Measurements from ENCODE around the gene POFUT1.
A peak's percentile ranks its signal among the peaks of the same experiment; 100 is the strongest.

The POFUT1 gene

GRCh38 chr20:32281711-32282110, 74.0 kb downstream of the POFUT1 start:
- no peak for DNase-seq (ENCODE audit: low spot score)

- no peak for DNase-seq (ENCODE audit: low spot score)
These were observed 74.8 kb downstream of the POFUT1 start for GRCh38 chr20:32282461-32282860.

- peak; percentile 29 for DNase-seq (ENCODE audit: low spot score)
These were observed 77.5 kb downstream of the POFUT1 start for GRCh38 chr20:32285082-32285620.

- DNase-seq (ENCODE audit: low spot score), result peak; percentile 81
These were observed 78.1 kb downstream of the POFUT1 start for GRCh38 chr20:32285621-32286371.

- DNase-seq (ENCODE audit: low spot score), result no peak
These were observed 79.6 kb downstream of the POFUT1 start for GRCh38 chr20:32287231-32287638.

Measured in CD4-positive, alpha-beta T cell treated with Interleukin-15 for 4 hours (primary cell).